CD4-positive, CD25-positive, alpha-beta regulatory T cell (primary cell): ENCODE data around the gene NPIPB6. TPM values are rescaled to one million over a fixed set of nuclear protein-coding genes. Genes with fewer than 3 reads are reported as not detected.
A peak's percentile ranks its signal among the peaks of the same experiment; 100 is the strongest.
"Not testable (repeated sequence)": the region's sequence is repeated elsewhere in the genome, so short reads cannot be mapped to it uniquely, and the experiment has no call there.

Source experiments
- ATAC-seq, 2 donors: fragments of 150-1000 bp; cut with Tn5 transposase; one replicate each; pipeline ENCODE4 v1.10.0; 2021; ENCODE audit warnings: low read depth in 2 of 2, moderate number of reproducible peaks in 2 of 2, moderate library complexity in 1 of 2
- DNase-seq, 3 donors: peaks; one replicate each; pipeline versions ENCODE4 v3.0.0 to v3.0.0-alpha.2; 2012 to 2022; ENCODE audit warnings: mixed read lengths in 1 of 3
- H3K27ac ChIP-seq: one replicate; pipeline ENCODE4 v1.7.0; 2013; ENCODE audit warnings: mild to moderate bottlenecking, low read length; ENCODE audit not compliant: insufficient read depth, poor library complexity, severe bottlenecking
- H3K27me3 ChIP-seq: one replicate; pipeline ENCODE4 v1.7.0; 2013; ENCODE audit warnings: low read length; ENCODE audit not compliant: control insufficient read depth, insufficient read depth
- H3K36me3 ChIP-seq: one replicate; pipeline ENCODE4 v1.7.0; 2013; ENCODE audit warnings: mild to moderate bottlenecking, low read length, moderate library complexity; ENCODE audit not compliant: control insufficient read depth, insufficient read depth
- H3K4me1 ChIP-seq: 2 replicates; pipeline ENCODE4 v1.7.0; 2013; ENCODE audit warnings: mild to moderate bottlenecking, low read length; ENCODE audit not compliant: insufficient read depth, control insufficient read depth, poor library complexity, severe bottlenecking
- H3K4me3 ChIP-seq: one replicate; pipeline ENCODE4 v1.7.0; 2013; ENCODE audit warnings: low read depth, mild to moderate bottlenecking, low read length, moderate library complexity
- H3K9me3 ChIP-seq, 2 experiments: 1 replicate in 1 of 2; 2 replicates in 1 of 2; pipeline ENCODE4 v1.7.0; 2013; ENCODE audit warnings: low read length in 2 of 2, mild to moderate bottlenecking in 1 of 2, moderate library complexity in 1 of 2; ENCODE audit not compliant: control insufficient read depth in 2 of 2
- H3K27ac Mint-ChIP-seq, 3 donors: one replicate each; pipeline ENCODE4 v1.8.0; 2020 to 2022; ENCODE audit warnings: mild to moderate bottlenecking in 3 of 3, mixed read lengths in 3 of 3, moderate library complexity in 2 of 3
- H3K27me3 Mint-ChIP-seq: one replicate; pipeline ENCODE4 v1.8.0; 2022; ENCODE audit warnings: mild to moderate bottlenecking, mixed read lengths
- H3K36me3 Mint-ChIP-seq: one replicate; pipeline ENCODE4 v1.8.0; 2020; ENCODE audit warnings: mixed read lengths
- H3K4me1 Mint-ChIP-seq, 4 donors: one replicate each; pipeline ENCODE4 v1.8.0; 2020 to 2022; ENCODE audit warnings: mixed read lengths in 4 of 4, mild to moderate bottlenecking in 1 of 4
- H3K4me3 Mint-ChIP-seq, 4 donors: one replicate each; pipeline ENCODE4 v1.8.0; 2020 to 2022; ENCODE audit warnings: mild to moderate bottlenecking in 4 of 4, mixed read lengths in 4 of 4, moderate library complexity in 3 of 4
- H3K9me3 Mint-ChIP-seq, 7 donors: one replicate each; pipeline ENCODE4 v1.8.0; 2020 to 2022; ENCODE audit warnings: mixed read lengths in 7 of 7, mild to moderate bottlenecking in 3 of 7, moderate library complexity in 2 of 7
- polyA plus RNA-seq, 4 donors: library from polyadenylated mRNA; unstranded; fragments of 300-500 nt; fragmentation: Illumina TruSeq; gene quantifications; one replicate each; pipeline ENCODE4 v1.2.3, GENCODE V29; 2021
- total RNA-seq: library from RNA; stranded (reverse); gene quantifications from one replicate; pipeline ENCODE4 v1.2.3, GENCODE V29; 2022

The NPIPB6 gene
- total and polyA plus RNA-seq, 5 donors from 2014 or later, result 0.13 to 3.0 (median 0.42) TPM; not detected in 2

- not testable (repeated sequence) for H3K4me1 Mint-ChIP-seq, H3K27me3 ChIP-seq, H3K36me3 ChIP-seq, H3K9me3 Mint-ChIP-seq, H3K27ac Mint-ChIP-seq, DNase-seq, ATAC-seq, H3K9me3 ChIP-seq, H3K4me3 Mint-ChIP-seq, H3K4me1 ChIP-seq, H3K4me3 ChIP-seq, H3K27me3 Mint-ChIP-seq, H3K36me3 Mint-ChIP-seq, H3K27ac ChIP-seq
Observed at GRCh38 chr16:28374281-28374680, 11.0 kb upstream of the NPIPB6 start.

GRCh38 chr16:28367926-28368325 is 4.6 kb upstream of the NPIPB6 start:
- not testable (repeated sequence) for H3K4me3 ChIP-seq, H3K4me3 Mint-ChIP-seq, H3K36me3 ChIP-seq, H3K27me3 ChIP-seq, H3K4me1 ChIP-seq, H3K9me3 Mint-ChIP-seq, H3K27ac ChIP-seq, H3K4me1 Mint-ChIP-seq, DNase-seq, H3K27me3 Mint-ChIP-seq, H3K36me3 Mint-ChIP-seq, ATAC-seq, H3K27ac Mint-ChIP-seq, H3K9me3 ChIP-seq

- not testable (repeated sequence) for H3K36me3 ChIP-seq, H3K4me1 ChIP-seq, H3K27me3 Mint-ChIP-seq, H3K4me3 ChIP-seq, H3K36me3 Mint-ChIP-seq, H3K4me1 Mint-ChIP-seq, H3K9me3 Mint-ChIP-seq, H3K27ac ChIP-seq, H3K9me3 ChIP-seq, H3K27ac Mint-ChIP-seq, H3K4me3 Mint-ChIP-seq, H3K27me3 ChIP-seq
- ATAC-seq (peak; percentile 99 to 100), DNase-seq (peak in 1 of 3 donors; percentile 28)
Observed at GRCh38 chr16:28364268-28365173, 1.2 kb upstream of the NPIPB6 start.

- H3K4me3 Mint-ChIP-seq, H3K4me1 Mint-ChIP-seq, H3K27ac ChIP-seq, H3K27me3 Mint-ChIP-seq, H3K4me3 ChIP-seq, H3K27me3 ChIP-seq, H3K27ac Mint-ChIP-seq, H3K36me3 ChIP-seq, H3K9me3 Mint-ChIP-seq, H3K9me3 ChIP-seq, H3K36me3 Mint-ChIP-seq, ATAC-seq, DNase-seq, H3K4me1 ChIP-seq: not testable (repeated sequence)
Observed at GRCh38 chr16:28362600-28362999, 708 bp downstream of the NPIPB6 start.

GRCh38 chr16:28338230-28338629 is 25.1 kb downstream of the NPIPB6 start:
- not testable (repeated sequence) for ATAC-seq, H3K36me3 ChIP-seq, H3K4me1 ChIP-seq, H3K36me3 Mint-ChIP-seq, H3K27me3 ChIP-seq, H3K27ac ChIP-seq, H3K4me3 ChIP-seq, H3K27me3 Mint-ChIP-seq, H3K4me1 Mint-ChIP-seq, H3K9me3 Mint-ChIP-seq, H3K4me3 Mint-ChIP-seq, DNase-seq, H3K9me3 ChIP-seq, H3K27ac Mint-ChIP-seq

- H3K27me3 ChIP-seq, H3K4me3 Mint-ChIP-seq, H3K9me3 ChIP-seq, H3K4me3 ChIP-seq, H3K4me1 Mint-ChIP-seq, H3K27me3 Mint-ChIP-seq, DNase-seq, H3K4me1 ChIP-seq, H3K27ac Mint-ChIP-seq, H3K9me3 Mint-ChIP-seq, H3K27ac ChIP-seq, H3K36me3 Mint-ChIP-seq, ATAC-seq, H3K36me3 ChIP-seq: not testable (repeated sequence)
Observed at GRCh38 chr16:28336940-28337710, 26.2 kb downstream of the NPIPB6 start.

- H3K9me3 ChIP-seq, H3K27ac Mint-ChIP-seq, H3K27me3 Mint-ChIP-seq, H3K4me1 Mint-ChIP-seq, H3K4me3 Mint-ChIP-seq, H3K27me3 ChIP-seq, H3K9me3 Mint-ChIP-seq, ATAC-seq, H3K4me1 ChIP-seq, H3K36me3 ChIP-seq, DNase-seq, H3K36me3 Mint-ChIP-seq, H3K27ac ChIP-seq, H3K4me3 ChIP-seq: not testable (repeated sequence)
Observed at GRCh38 chr16:28335678-28336077, 27.6 kb downstream of the NPIPB6 start.

- not testable (repeated sequence) for H3K4me3 ChIP-seq, H3K27me3 Mint-ChIP-seq, H3K36me3 ChIP-seq, ATAC-seq, H3K27me3 ChIP-seq, H3K9me3 Mint-ChIP-seq, DNase-seq, H3K27ac ChIP-seq, H3K4me3 Mint-ChIP-seq, H3K4me1 ChIP-seq, H3K9me3 ChIP-seq, H3K4me1 Mint-ChIP-seq, H3K27ac Mint-ChIP-seq, H3K36me3 Mint-ChIP-seq
Observed at GRCh38 chr16:28332632-28333031, 30.7 kb downstream of the NPIPB6 start.
